Lower leg skin (tissue), 3 donors: ENCODE data around the gene HMCN2.

Experiments
- POLR2A ChIP-seq, 2 donors: fragments of 450-650 bp; IDR thresholded peaks; one replicate each; pipeline ENCODE4 v1.6.1; 2016 to 2017; ENCODE audit warnings: antibody characterized with exemption in 2 of 2, mild to moderate bottlenecking in 1 of 2, moderate library complexity in 1 of 2
- TF ChIP-seq, protein P1 (sequence below), 3 donors: fragments of 450-650 bp; IDR thresholded peaks; one replicate each; pipeline ENCODE4 v1.5.1; 2016; ENCODE audit warnings: antibody characterized with exemption in 3 of 3, mild to moderate bottlenecking in 3 of 3, moderate library complexity in 2 of 3

- no peak for TF ChIP-seq POLR2A (IDR thresholded peaks at IDR 0.05)
- TF ChIP-seq, protein P1, sequence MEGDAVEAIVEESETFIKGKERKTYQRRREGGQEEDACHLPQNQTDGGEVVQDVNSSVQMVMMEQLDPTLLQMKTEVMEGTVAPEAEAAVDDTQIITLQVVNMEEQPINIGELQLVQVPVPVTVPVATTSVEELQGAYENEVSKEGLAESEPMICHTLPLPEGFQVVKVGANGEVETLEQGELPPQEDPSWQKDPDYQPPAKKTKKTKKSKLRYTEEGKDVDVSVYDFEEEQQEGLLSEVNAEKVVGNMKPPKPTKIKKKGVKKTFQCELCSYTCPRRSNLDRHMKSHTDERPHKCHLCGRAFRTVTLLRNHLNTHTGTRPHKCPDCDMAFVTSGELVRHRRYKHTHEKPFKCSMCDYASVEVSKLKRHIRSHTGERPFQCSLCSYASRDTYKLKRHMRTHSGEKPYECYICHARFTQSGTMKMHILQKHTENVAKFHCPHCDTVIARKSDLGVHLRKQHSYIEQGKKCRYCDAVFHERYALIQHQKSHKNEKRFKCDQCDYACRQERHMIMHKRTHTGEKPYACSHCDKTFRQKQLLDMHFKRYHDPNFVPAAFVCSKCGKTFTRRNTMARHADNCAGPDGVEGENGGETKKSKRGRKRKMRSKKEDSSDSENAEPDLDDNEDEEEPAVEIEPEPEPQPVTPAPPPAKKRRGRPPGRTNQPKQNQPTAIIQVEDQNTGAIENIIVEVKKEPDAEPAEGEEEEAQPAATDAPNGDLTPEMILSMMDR (IDR thresholded peaks at IDR 0.05), result no peak
Observed at GRCh38 chr9:130426883-130427282, 161.3 kb downstream of the HMCN2 start.
